Measurements from ENCODE around the gene PRICKLE2.

DNA sequence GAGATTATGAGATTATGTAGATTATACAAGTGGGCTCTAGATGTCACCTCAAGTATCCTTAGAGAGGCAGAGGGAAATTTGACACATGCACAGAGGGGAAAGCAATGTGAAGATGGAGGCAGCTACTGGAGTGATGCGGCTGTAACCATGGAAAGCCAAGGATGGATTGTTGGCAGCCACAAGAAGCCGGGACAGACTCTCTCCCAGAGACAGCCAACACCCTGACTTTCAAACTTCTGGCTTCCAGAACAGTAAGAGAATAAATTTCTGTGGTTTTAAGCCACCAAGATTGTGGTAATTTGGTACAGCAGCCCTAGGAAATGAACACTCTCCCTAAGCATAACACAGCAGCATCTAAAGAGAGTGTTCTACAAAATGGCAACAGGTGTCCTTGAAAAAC is 34.4 kb upstream of the PRICKLE2 start:
- TF ChIP-seq POLR2AphosphoS5 (IDR thresholded peaks at IDR 0.05) (no peak), POLR2A (IDR thresholded peaks at IDR 0.05) (no peak)
- TF ChIP-seq, protein P1, sequence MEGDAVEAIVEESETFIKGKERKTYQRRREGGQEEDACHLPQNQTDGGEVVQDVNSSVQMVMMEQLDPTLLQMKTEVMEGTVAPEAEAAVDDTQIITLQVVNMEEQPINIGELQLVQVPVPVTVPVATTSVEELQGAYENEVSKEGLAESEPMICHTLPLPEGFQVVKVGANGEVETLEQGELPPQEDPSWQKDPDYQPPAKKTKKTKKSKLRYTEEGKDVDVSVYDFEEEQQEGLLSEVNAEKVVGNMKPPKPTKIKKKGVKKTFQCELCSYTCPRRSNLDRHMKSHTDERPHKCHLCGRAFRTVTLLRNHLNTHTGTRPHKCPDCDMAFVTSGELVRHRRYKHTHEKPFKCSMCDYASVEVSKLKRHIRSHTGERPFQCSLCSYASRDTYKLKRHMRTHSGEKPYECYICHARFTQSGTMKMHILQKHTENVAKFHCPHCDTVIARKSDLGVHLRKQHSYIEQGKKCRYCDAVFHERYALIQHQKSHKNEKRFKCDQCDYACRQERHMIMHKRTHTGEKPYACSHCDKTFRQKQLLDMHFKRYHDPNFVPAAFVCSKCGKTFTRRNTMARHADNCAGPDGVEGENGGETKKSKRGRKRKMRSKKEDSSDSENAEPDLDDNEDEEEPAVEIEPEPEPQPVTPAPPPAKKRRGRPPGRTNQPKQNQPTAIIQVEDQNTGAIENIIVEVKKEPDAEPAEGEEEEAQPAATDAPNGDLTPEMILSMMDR (IDR thresholded peaks at IDR 0.05), result no peak

All from gastroesophageal sphincter (tissue), 3 donors.